Smooth muscle cell (in vitro differentiated cells): Measurements from ENCODE around the gene KATNBL1. TPM values are rescaled to one million over a fixed set of nuclear protein-coding genes. Genes with fewer than 3 reads are reported as not detected.
"Not testable (repeated sequence)": the region's sequence is repeated elsewhere in the genome, so short reads cannot be mapped to it uniquely, and the experiment has no call there.

Experiments
- DNase-seq: peaks from one replicate; lab custom pipeline; 2025; ENCODE audit not compliant: unreplicated experiment; lab: John Stamatoyannopoulos, UW
- H2AFZ ChIP-seq: fragments of 200-600 bp; sonication (generic); 2 replicates; pipeline ENCODE4 v1.6.0; 2016; ENCODE audit warnings: antibody characterized with exemption, low read depth, mild to moderate bottlenecking
- H3F3A ChIP-seq: fragments of 200-600 bp; sonication (generic); 2 replicates; pipeline ENCODE4 v1.6.0; 2017; ENCODE audit warnings: antibody characterized with exemption, low read depth
- H3K27ac ChIP-seq: fragments of 200-600 bp; sonication (generic); 2 replicates; pipeline ENCODE4 v1.5.1; 2016; ENCODE audit warnings: low read depth, mild to moderate bottlenecking
- H3K27me3 ChIP-seq: fragments of 200-600 bp; sonication (generic); 2 replicates; pipeline ENCODE4 v1.6.1; 2016; ENCODE audit warnings: low read depth, mild to moderate bottlenecking
- H3K36me3 ChIP-seq: fragments of 200-600 bp; sonication (generic); 2 replicates; pipeline ENCODE4 v1.5.1; 2016; ENCODE audit warnings: low read depth
- H3K4me1 ChIP-seq: fragments of 200-600 bp; sonication (generic); 2 replicates; pipeline ENCODE4 v1.5.1; 2016; ENCODE audit warnings: low read depth
- H3K4me2 ChIP-seq: fragments of 200-600 bp; sonication (generic); 2 replicates; pipeline ENCODE4 v1.6.0; 2016; ENCODE audit warnings: mild to moderate bottlenecking
- H3K4me3 ChIP-seq: fragments of 200-600 bp; sonication (generic); 2 replicates; pipeline ENCODE4 v1.5.1; 2016; ENCODE audit warnings: mild to moderate bottlenecking
- H3K79me2 ChIP-seq: fragments of 200-600 bp; sonication (generic); 2 replicates; pipeline ENCODE4 v1.6.0; 2016; ENCODE audit warnings: low read depth, mild to moderate bottlenecking
- H3K9ac ChIP-seq: fragments of 200-600 bp; sonication (generic); 2 replicates; pipeline ENCODE4 v1.6.0; 2016; ENCODE audit warnings: low read depth
- H3K9me3 ChIP-seq: fragments of 200-600 bp; sonication (generic); replicated peaks from 2 replicates; pipeline ENCODE4 v1.5.1; 2016; ENCODE audit warnings: low read depth
- H4K20me1 ChIP-seq: fragments of 200-600 bp; sonication (generic); 2 replicates; pipeline ENCODE4 v1.6.0; 2016; ENCODE audit warnings: low read depth
- WGBS: methylation state at CpG from one replicate; pipeline ENCODE4 v1.1.7; 2016; ENCODE audit warnings: low lambda C conversion rate; 5-methylcytosine and 5-hydroxymethylcytosine counted together
- polyA plus RNA-seq: library from polyadenylated mRNA; unstranded; fragments of >200 nt; fragmentation: Nextera tagmentation; extraction: Ambion mirVana; gene quantifications from 2 replicates; pipeline ENCODE4 v1.2.1, GENCODE V29; 2016
- total RNA-seq: library from RNA; depleted of rRNA; stranded (reverse); fragments of >200 nt; gene quantifications from 2 replicates; pipeline ENCODE4 v1.2.3, GENCODE V29; 2014
- TF ChIP-seq, protein P1 (sequence below): fragments of 200-600 bp; sonication (generic); IDR thresholded peaks from 2 replicates; pipeline ENCODE4 v1.5.1; 2017; ENCODE audit warnings: borderline replicate concordance, mild to moderate bottlenecking, antibody characterized with exemption; ENCODE audit not compliant: insufficient read depth, poor library complexity, severe bottlenecking

Gene KATNBL1
- total and polyA plus RNA-seq, 2 experiments from 2014 or later, result 62.3 to 91.8 TPM

DNA sequence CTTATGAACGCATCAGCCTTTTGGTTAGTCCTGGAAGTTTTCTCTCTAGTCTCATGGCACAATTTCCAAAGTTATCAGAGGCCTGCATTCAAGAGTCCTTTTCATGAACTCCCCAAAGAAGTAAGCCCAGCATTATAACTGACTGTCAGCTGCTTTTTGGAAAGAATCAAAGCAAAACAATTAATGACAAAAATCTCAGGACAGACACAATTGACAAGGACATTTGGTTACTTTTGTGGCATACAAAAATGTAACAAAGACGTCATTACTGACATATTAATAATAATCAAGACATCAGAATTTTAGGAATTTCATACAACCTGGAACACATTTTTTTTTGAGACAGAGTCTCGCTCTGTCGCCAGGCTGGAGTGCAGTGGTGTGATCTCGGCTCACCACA is 21.2 kb downstream of the KATNBL1 start:
- peaks cover 93% of the 10 kb centered on the region for H3K79me2 ChIP-seq
- no peak overlapping the region for H3K4me2 ChIP-seq
- H2AFZ ChIP-seq, result no peak overlapping the region
- H3K9ac ChIP-seq, result no peak overlapping the region
- no peaks in the 10 kb centered on the region for H3K36me3 ChIP-seq
- no peaks in the 10 kb centered on the region for H3K9me3 ChIP-seq
- peaks cover 89% of the 10 kb centered on the region for H4K20me1 ChIP-seq
- H3K27ac ChIP-seq, result peak overlapping the region; percentile 23
- H3K4me3 ChIP-seq, result no peak overlapping the region
- no peak for DNase-seq
- WGBS, result 95% methylated on average over 5 of the region's 5 CpGs
- TF ChIP-seq, protein P1, sequence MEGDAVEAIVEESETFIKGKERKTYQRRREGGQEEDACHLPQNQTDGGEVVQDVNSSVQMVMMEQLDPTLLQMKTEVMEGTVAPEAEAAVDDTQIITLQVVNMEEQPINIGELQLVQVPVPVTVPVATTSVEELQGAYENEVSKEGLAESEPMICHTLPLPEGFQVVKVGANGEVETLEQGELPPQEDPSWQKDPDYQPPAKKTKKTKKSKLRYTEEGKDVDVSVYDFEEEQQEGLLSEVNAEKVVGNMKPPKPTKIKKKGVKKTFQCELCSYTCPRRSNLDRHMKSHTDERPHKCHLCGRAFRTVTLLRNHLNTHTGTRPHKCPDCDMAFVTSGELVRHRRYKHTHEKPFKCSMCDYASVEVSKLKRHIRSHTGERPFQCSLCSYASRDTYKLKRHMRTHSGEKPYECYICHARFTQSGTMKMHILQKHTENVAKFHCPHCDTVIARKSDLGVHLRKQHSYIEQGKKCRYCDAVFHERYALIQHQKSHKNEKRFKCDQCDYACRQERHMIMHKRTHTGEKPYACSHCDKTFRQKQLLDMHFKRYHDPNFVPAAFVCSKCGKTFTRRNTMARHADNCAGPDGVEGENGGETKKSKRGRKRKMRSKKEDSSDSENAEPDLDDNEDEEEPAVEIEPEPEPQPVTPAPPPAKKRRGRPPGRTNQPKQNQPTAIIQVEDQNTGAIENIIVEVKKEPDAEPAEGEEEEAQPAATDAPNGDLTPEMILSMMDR, result no peak
- H3K27me3 ChIP-seq, result no peaks in the 10 kb centered on the region
- no peaks in the 10 kb centered on the region for H3K4me1 ChIP-seq
- H3F3A ChIP-seq, result no peaks in the 10 kb centered on the region

DNA sequence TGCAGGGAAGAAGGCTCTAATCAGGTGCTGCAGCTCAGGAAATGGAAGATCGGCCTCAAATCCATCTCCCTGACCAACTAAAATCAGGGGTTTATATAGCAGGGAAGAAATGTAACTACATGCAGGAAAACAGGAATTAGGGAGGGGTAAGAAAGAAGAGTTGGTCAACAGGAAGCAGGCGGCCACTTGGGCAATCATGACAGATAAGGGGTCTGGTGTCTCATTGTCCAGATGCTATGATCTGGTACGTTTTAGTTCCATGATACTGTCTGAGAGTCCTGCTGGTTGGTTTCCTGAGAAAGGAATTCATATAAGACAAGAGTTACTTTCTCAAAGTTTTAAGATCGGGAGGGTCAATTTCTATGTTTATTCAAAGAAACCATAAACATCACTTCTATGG is 24.2 kb downstream of the KATNBL1 start:
- no peak for DNase-seq
- TF ChIP-seq, protein P1, result no peak
- 76% methylated on average over 4 of the region's 4 CpGs for WGBS

DNA sequence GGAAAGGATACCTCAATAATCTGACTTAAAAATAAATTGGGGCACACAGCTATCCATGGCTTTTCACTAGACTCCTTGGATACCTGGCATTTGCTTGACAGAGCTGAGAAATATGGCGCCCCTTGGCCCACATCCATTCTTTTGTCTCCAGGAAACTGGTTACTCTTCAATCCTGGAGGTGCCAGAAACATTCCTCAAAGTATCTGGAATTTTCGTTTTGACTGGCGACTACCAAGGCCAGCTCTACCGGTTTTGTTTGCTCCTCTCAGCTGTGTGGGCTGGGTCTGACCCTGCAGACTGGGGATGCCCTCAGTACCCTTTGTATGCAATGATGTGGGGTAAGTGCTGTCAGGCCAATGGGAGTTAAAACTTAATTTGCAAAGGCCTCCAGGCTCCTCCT is 27.0 kb downstream of the KATNBL1 start:
- Histone ChIP-seq H3K79me2 (peaks cover 95% of the 10 kb centered on the region), H3K4me1 (no peaks in the 10 kb centered on the region), H3K4me2 (no peak overlapping the region), H3K9ac (no peak overlapping the region), H3K4me3 (no peak overlapping the region), H3F3A (no peaks in the 10 kb centered on the region), H3K27me3 (no peaks in the 10 kb centered on the region), H4K20me1 (peaks cover 78% of the 10 kb centered on the region), H2AFZ (no peak overlapping the region), H3K27ac (peak overlapping the region; percentile 66), H3K9me3 (no peaks in the 10 kb centered on the region), H3K36me3 (no peaks in the 10 kb centered on the region)
- 60% methylated on average over 4 of the region's 4 CpGs for WGBS
- TF ChIP-seq, protein P1, result no peak
- DNase-seq, result no peak

More for the DNA sequence above, 24.2 kb downstream of the KATNBL1 start:
- no peaks in the 10 kb centered on the region for H3K9me3 ChIP-seq
- H4K20me1 ChIP-seq, result peaks cover 88% of the 10 kb centered on the region
- no peaks in the 10 kb centered on the region for H3K27me3 ChIP-seq
- H3K9ac ChIP-seq, result no peak overlapping the region
- no peaks in the 10 kb centered on the region for H3K4me1 ChIP-seq
- no peak overlapping the region for H3K4me2 ChIP-seq
- H2AFZ ChIP-seq, result no peak overlapping the region
- H3K36me3 ChIP-seq, result no peaks in the 10 kb centered on the region
- H3F3A ChIP-seq, result no peaks in the 10 kb centered on the region
- peaks cover 93% of the 10 kb centered on the region for H3K79me2 ChIP-seq
- H3K27ac ChIP-seq, result no peak overlapping the region
- H3K4me3 ChIP-seq, result no peak overlapping the region

DNA sequence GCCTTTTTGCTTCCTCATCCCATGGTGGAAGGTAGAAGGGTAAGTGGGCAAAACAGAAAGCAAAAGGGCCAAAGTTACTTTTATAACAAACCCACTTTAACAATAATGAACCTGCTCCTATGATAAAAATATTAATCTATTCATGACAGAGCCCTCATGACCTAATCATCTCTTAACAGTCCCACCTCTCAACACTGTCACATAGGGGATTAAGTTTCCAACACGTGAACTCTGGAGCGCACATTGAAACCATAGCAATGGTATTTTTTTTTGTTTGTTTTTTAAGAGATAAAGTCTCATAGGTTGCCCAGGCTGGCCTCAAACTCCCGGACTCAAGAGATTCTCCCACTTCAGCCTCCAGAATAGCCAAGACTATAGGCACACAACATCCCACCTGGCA is 30.7 kb downstream of the KATNBL1 start:
- Histone ChIP-seq H3F3A (no peaks in the 10 kb centered on the region), H3K4me1 (no peaks in the 10 kb centered on the region), H3K27ac (no peak overlapping the region), H3K4me3 (no peak overlapping the region), H4K20me1 (peaks cover 61% of the 10 kb centered on the region), H3K4me2 (no peak overlapping the region), H3K79me2 (peaks cover 94% of the 10 kb centered on the region), H3K9ac (no peak overlapping the region), H3K27me3 (no peaks in the 10 kb centered on the region), H2AFZ (no peak overlapping the region), H3K9me3 (peaks cover 3% of the 10 kb centered on the region), H3K36me3 (peaks cover 3% of the 10 kb centered on the region)
- TF ChIP-seq, protein P1, result no peak
- 92% methylated on average over 3 of the region's 3 CpGs for WGBS
- no peak for DNase-seq

DNA sequence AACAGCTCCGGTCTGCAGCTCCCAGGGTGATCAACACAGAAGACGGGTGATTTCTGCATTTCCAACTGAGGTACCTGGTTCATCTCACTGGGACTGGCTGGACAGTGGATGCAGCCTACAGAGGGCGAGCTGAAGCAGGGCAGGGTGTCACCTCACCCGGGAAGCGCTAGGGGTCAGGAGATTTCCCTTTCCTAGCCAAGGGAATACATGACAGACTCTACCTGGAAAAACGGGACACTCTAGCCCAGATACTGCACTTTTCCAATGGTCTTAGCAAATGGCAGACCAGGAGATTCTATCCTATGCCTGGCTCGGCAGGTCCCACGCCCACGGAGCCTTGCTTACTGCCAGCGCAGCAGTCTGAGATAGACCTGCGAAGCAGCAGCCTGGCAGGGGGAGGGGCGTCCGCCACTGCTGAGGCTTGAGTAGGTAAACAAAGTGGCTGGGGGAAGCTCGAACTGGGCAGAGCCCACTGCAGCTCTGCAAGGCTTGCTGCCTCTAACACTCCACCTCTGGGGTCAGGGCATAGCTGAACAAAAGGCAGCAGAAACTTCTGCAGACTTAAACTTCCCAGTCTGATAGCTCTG is 43.8 kb downstream of the KATNBL1 start:
- not testable (repeated sequence) for H3K9me3 ChIP-seq, H3K4me1 ChIP-seq, DNase-seq, H3K36me3 ChIP-seq, H3K9ac ChIP-seq, H2AFZ ChIP-seq, H3K4me3 ChIP-seq, H3K27me3 ChIP-seq, H3K4me2 ChIP-seq, H3F3A ChIP-seq
- 74% methylated on average over 14 of the region's 14 CpGs for WGBS
- H3K27ac ChIP-seq, result peak overlapping the region; percentile 38
- peaks cover 66% of the 10 kb centered on the region for H4K20me1 ChIP-seq
- H3K79me2 ChIP-seq, result peaks cover 80% of the 10 kb centered on the region
